HEK293T (cell line): ENCODE data around the gene MASP1.

Experiments
- CTCF ChIA-PET: fragments of 350-600 bp; formaldehyde crosslinking; extraction: SDS; loops from one replicate; lab custom pipeline; 2021; ENCODE audit warnings: antibody characterized with exemption, inconsistent platforms; lab: Yijun Ruan, JAX
- POLR2A ChIA-PET: fragments of 350-600 bp; formaldehyde crosslinking; extraction: SDS; loops from one replicate; lab custom pipeline; 2020; ENCODE audit warnings: antibody characterized with exemption, inconsistent platforms; lab: Yijun Ruan, JAX
- DNase-seq: peaks from one replicate; pipeline ENCODE4 v3.0.0; 2012; ENCODE audit warnings: mixed read lengths; ENCODE audit errors: extremely low spot score
- ARNT ChIP-seq: fragments of 450-650 bp; IDR thresholded peaks from 2 replicates; pipeline ENCODE4 v1.6.1; 2017; ENCODE audit warnings: mild to moderate bottlenecking
- BHLHE40 ChIP-seq: fragments of 450-650 bp; IDR thresholded peaks from 2 replicates; pipeline ENCODE4 v1.6.1; 2016; ENCODE audit warnings: mild to moderate bottlenecking, moderate library complexity, borderline replicate concordance
- CTBP1 ChIP-seq: fragments of 450-650 bp; IDR thresholded peaks from 2 replicates; pipeline ENCODE4 v1.6.1; 2016; ENCODE audit warnings: borderline replicate concordance
- ELF4 ChIP-seq: fragments of 450-650 bp; IDR thresholded peaks from 2 replicates; pipeline ENCODE4 v1.6.1; 2017; ENCODE audit warnings: antibody characterized with exemption
- FOXA1 ChIP-seq: fragments of 450-650 bp; IDR thresholded peaks from 2 replicates; pipeline ENCODE4 v1.6.1; 2016; ENCODE audit warnings: mild to moderate bottlenecking
- FOXK2 ChIP-seq: fragments of 450-650 bp; IDR thresholded peaks from 2 replicates; pipeline ENCODE4 v1.6.1; 2016; ENCODE audit warnings: mild to moderate bottlenecking
- FOXM1 ChIP-seq: fragments of 450-650 bp; IDR thresholded peaks from 2 replicates; pipeline ENCODE4 v1.6.1; 2017; ENCODE audit warnings: mild to moderate bottlenecking, borderline replicate concordance
- HDGF ChIP-seq: fragments of 450-650 bp; IDR thresholded peaks from 2 replicates; pipeline ENCODE4 v1.6.1; 2017; ENCODE audit warnings: antibody characterized with exemption, borderline replicate concordance
- L3MBTL2 ChIP-seq: fragments of 450-650 bp; conservative IDR thresholded peaks from 2 replicates; pipeline ENCODE4 v1.6.1; 2016; ENCODE audit warnings: mild to moderate bottlenecking
- LEF1 ChIP-seq: fragments of 450-650 bp; IDR thresholded peaks from 2 replicates; pipeline ENCODE4 v1.6.1; 2017; ENCODE audit warnings: mild to moderate bottlenecking, borderline replicate concordance
- NFRKB ChIP-seq: fragments of 450-650 bp; IDR thresholded peaks from 2 replicates; pipeline ENCODE4 v1.6.1; 2016; ENCODE audit warnings: mild to moderate bottlenecking, moderate library complexity
- PKNOX1 ChIP-seq: fragments of 450-650 bp; IDR thresholded peaks from 2 replicates; pipeline ENCODE4 v1.6.1; 2016
- SP1 ChIP-seq: fragments of 450-650 bp; IDR thresholded peaks from 2 replicates; pipeline ENCODE4 v1.6.1; 2017
- SUZ12 ChIP-seq: fragments of 450-650 bp; IDR thresholded peaks from 2 replicates; pipeline ENCODE4 v1.6.1; 2016; ENCODE audit warnings: mild to moderate bottlenecking
- TARDBP ChIP-seq: fragments of 450-650 bp; IDR thresholded peaks from 2 replicates; pipeline ENCODE4 v1.6.1; 2016
- ZNF384 ChIP-seq: fragments of 450-650 bp; IDR thresholded peaks from 2 replicates; pipeline ENCODE4 v1.6.1; 2016

The MASP1 gene

DNA sequence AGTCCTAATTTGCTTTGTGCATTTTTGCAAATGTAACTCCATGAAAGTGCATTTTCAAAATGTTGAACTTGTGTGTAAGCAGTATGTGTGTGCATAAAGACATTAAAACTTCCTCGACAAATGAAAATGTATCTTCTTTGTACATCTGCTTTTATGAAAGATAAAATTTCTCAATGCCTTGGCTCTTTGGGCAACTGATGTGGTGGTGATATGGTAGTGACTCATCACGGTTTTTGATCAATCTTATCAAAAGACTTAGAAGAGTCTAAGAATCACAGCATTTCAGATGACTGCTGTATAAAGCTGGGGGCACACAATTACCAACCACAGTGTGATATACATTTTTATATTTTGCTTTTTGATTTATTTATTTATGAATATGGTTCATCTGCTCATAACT, 5.4 kb upstream of the MASP1 start:
- no peak for DNase-seq
- CTCF ChIA-PET, result no interaction called here
- POLR2A ChIA-PET, result no interaction called here
- no peak for TF ChIP-seq PKNOX1
- TF ChIP-seq BHLHE40, result no peak
- no peak for TF ChIP-seq FOXA1
- no peak for TF ChIP-seq ELF4
- no peak for TF ChIP-seq HDGF
- TF ChIP-seq ZNF384, result no peak
- TF ChIP-seq L3MBTL2, result no peak
- TF ChIP-seq FOXM1, result no peak
- no peak for TF ChIP-seq SUZ12
- no peak for TF ChIP-seq CTBP1
- TF ChIP-seq FOXK2, result no peak
- TF ChIP-seq SP1, result no peak
- no peak for TF ChIP-seq LEF1

DNA sequence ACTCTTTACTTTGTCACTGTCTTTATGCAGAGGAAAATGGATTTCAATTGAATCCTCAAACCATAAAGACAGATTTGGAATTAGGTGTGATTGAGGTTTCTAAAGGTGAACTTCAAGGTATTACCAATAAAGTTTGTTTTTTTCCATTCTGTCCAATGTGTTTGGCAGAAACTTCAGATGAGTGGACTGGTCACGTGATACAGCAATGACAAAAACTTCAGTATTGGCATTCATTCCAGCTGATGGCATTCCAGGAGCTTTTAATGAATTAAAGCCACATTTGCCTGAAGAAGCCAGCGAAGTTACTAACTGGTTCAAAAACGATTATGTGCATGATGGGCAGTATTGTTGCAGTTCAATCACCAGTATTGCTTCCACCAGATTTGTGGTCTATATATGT, 4.5 kb upstream of the MASP1 start:
- DNase-seq, result no peak
- no peak for TF ChIP-seq ARNT
- TF ChIP-seq FOXM1, result no peak
- TF ChIP-seq SUZ12, result no peak
- no peak for TF ChIP-seq ELF4
- no peak for TF ChIP-seq HDGF
- TF ChIP-seq ZNF384, result no peak
- no peak for TF ChIP-seq L3MBTL2
- no peak for TF ChIP-seq LEF1
- TF ChIP-seq FOXA1, result no peak
- no peak for TF ChIP-seq NFRKB
- no peak for TF ChIP-seq BHLHE40
- TF ChIP-seq TARDBP, result no peak
- no peak for TF ChIP-seq CTBP1
- TF ChIP-seq FOXK2, result no peak
- no peak for TF ChIP-seq SP1
- TF ChIP-seq PKNOX1, result no peak
- POLR2A ChIA-PET, result no interaction called here
- CTCF ChIA-PET, result no interaction called here

- CTCF ChIA-PET, result interaction anchor here (0.6 to 0.9 kb wide), 4 partner anchors 37 to 1861 kb away, joined by 3 read pairs; no protein-coding TSS in a partner anchor
- DNase-seq, result no peak
- TF ChIP-seq FOXK2 (no peak), FOXA1 (no peak), SP1 (no peak), FOXM1 (no peak), NFRKB (no peak), ARNT (no peak), BHLHE40 (no peak), ZNF384 (no peak), LEF1 (no peak)
- POLR2A ChIA-PET, result no interaction called here
Measured at GRCh38 chr3:187295316-187296034, 3.9 kb upstream of the MASP1 start.

GRCh38 chr3:187293516-187294430, 2.2 kb upstream of the MASP1 start:
- CTCF ChIA-PET, result no interaction called here
- POLR2A ChIA-PET, result no interaction called here
- DNase-seq, result no peak
- TF ChIP-seq BHLHE40, result no peak
- no peak for TF ChIP-seq PKNOX1
- no peak for TF ChIP-seq FOXK2
- TF ChIP-seq TARDBP, result no peak

DNA sequence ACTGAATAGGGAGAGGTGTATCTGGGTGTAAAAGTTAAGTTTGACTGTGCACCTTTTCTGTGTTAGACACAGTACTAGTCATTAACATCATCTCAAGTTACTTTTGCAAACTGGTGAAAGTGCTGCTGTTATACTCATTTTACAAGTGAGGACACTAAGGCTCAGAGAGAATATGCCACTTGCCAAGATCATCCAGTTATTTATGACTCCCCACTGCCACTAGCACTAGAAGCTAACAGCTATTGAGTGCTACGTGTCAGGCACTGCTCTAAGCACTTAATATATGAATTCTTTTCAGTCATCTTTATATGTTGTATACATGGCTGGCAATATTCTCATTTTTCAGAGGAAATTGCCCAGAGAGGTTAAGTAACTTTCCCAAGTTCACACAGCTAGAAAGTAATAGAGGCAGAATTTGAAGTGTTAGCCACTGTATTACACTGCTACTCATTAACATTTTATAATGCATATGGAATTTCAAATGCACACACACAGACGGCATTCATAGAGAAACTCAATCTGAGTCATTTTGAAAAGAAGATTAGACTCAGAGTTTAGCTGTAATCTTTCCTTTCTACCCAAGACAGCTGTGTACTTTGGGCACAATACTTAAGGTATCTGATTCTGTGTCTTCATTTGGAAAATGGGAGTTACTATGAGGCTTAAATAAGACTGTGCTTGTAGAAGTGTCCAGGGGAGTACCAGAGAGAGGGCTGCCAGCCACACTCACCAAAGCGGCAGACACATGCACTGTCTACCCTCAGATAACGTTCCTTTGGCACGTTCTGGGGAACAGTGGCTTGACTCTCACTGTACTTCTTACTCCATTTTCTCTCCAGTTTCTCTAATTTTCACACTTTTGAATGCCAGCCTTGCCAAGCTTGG, 1.3 kb upstream of the MASP1 start:
- TF ChIP-seq SUZ12 (no peak), PKNOX1 (no peak), TARDBP (no peak), ZNF384 (no peak), FOXA1 (no peak), ELF4 (no peak), SP1 (no peak), NFRKB (no peak), L3MBTL2 (no peak), ARNT (no peak), HDGF (no peak), FOXK2 (no peak), CTBP1 (no peak), FOXM1 (no peak)
- CTCF ChIA-PET, result no interaction called here
- no peak for DNase-seq
- POLR2A ChIA-PET, result no interaction called here
